Central memory CD4-positive, alpha-beta T cell (primary cell): ENCODE measurements around the gene TENT5A.
"Not testable (repeated sequence)": the region's sequence is repeated elsewhere in the genome, so short reads cannot be mapped to it uniquely, and the experiment has no call there.

Experiments used
- DNase-seq: peaks from one replicate; pipeline ENCODE4 v3.0.0; 2022

Gene TENT5A

DNA sequence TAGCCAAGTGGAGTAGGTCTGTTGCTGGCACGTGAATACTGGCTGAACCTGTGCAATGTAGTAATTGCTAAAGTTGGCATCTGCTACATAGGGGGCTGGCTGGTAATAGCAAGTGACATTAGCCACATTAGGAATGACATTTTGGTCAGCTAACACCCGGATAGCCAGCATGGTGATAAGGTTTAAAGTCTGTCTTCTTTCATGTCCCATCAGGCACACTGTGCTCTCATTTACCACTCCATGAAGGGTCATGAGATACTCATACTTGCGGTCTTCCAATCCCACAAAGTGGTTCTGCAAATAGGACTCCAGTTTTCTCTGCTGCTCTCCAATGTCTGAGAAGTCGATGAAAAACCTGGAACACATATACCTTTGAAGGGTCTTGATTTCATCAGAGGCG is 2.8 kb downstream of the TENT5A start:
- DNase-seq, result no peak

DNA sequence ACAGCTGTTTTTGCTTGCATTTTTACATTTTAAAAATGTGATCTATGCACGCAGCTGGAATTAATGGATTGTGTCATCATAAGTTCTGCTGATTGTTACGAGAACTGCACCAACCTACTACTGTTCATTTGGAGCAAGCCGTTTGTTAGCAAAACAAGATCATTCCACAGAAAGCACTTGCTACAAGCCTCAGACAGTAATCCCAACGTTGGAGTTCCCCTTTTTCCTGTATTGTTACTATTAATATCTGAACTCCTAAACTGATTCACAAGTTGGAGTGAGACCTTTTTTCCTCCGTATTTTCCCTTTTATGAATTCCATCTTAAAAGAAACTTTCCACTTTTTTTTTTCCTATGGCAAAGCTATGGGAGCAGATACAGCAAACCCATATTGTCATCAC is 3.5 kb downstream of the TENT5A start:
- no peak for DNase-seq

DNA sequence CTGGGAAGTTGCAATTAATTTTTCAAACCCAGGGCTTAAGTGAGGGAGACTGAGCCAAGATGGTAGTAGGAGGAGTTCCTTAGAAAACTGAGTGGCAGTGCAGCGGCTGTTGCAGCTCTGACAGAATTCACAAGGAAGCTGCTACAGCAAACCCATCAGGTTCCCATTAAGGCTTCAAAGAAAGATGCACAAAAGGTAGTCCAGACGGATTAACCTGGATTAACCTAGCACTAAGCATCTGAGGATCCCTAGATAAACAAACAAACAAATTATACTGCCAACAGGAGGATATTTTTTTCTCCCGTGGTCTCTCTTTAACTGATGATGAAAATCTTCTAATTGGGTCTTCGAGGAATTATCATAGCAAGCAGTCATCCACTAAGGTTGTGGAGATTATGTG is 5.2 kb downstream of the TENT5A start:
- DNase-seq, result no peak

DNA sequence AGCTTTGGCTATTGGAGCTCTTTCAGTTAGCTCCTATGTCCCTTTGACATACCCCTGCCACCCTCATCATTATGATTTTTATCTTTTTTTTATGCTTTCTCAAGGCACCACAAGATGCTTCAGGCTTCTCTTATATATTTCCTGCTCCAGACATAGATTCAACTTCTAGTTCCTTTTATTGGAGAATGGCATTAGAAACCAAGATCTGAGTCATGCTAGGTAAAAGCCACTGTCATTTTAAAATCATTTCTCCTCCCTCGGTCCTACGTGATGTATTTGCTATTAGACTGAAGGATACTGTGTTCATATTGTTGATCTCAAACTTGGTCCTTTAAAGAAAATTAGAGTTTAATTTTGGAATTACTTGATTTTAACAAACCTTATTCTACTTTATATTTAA is 8.3 kb downstream of the TENT5A start:
- no peak for DNase-seq

DNA sequence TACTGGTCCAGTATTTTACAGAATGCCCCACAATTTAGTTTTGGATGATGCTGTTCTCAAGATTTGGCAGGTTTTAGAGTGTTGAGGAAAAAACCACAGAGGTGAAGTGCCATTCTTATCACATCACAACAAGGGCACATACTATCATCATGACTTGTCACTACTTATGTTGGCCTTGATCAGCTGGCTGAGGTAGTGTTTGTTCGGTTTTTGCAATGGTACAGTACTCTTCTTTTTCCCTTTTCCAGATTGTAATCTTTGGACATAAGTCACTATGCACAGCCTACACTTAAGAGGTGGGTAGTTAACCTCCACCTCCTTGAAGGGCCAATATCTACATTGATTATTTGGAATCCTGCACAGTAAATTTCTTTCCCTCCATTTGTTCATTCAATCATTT is 8.8 kb downstream of the TENT5A start:
- DNase-seq, result no peak

DNA sequence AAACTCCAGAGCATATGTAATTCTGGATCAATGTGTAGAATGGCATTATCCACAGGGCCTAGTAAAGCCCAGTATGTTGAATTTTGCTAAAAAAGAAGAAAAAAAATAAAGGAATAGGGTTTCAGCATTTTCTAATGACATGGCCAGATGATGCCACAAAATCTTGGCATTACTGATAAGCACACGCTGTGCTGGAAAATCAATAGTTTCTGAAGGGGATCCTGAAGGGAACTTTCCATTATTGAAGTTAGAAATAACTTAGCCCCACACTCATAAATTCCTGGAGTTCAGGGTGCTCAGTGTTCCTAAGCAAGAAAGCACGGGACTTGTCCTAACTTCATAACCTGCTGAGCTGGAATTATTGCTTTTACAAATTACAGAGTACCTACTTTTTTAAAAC is 10.8 kb downstream of the TENT5A start:
- DNase-seq, result no peak

DNA sequence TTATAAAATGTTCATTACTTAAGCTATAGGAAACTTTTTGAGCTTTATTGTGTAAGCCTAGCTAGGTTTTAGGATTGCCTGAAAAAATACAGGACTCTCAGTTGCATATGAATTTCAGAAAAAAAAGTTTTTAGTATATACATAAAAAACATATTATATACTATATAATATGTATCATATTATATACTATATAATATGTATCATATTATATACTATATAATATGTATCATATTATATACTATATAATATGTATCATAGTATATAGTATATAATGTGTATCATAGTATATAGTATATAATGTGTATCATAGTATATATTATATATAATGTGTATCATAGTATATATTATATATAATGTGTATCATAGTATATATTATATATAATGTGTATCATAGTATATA is 11.9 kb downstream of the TENT5A start:
- not testable (repeated sequence) for DNase-seq

DNA sequence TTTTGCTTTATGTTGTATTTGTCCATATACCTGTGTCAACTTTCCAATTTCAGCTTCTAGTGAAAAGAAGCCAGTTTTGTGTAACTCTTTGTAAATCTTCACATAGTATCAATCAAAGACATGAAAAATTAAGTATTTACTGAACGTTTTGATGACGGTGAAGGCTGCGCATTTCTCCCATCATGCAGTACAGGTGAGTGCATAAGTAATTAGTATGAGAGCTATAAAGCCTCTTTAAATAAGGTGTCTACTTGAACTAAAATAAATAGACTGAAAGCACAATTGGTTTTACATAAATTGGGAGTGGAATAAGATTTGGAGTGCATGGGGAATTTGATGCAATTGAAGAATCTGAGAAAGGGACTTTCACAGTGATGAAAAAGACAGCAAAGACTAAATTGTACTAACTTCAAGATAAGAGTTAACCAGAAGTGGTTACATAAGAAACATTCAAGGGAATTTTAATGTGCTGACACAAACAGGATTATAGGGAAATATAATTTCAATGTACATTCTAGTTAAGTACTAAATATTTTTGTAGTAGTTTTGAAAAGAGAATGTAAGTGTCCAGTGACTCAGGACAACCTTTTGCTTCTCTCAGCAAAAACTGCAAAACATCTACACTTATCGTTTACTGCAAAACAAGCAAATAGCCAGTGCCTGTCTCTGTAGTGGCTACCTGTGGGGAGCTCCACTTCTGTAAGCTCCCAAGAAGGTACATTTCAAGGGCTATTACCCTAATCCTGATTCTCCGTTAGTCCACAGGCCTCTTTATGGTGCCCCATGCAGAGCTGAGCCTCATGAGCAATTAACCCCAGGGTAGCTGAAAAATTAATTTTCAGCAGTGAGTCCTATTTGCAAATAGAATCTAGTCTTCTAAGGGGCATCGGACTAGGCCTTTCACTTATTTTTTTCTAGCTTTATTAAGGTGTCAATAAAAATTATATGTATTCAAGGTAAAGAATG is 13.0 kb downstream of the TENT5A start:
- no peak for DNase-seq

DNA sequence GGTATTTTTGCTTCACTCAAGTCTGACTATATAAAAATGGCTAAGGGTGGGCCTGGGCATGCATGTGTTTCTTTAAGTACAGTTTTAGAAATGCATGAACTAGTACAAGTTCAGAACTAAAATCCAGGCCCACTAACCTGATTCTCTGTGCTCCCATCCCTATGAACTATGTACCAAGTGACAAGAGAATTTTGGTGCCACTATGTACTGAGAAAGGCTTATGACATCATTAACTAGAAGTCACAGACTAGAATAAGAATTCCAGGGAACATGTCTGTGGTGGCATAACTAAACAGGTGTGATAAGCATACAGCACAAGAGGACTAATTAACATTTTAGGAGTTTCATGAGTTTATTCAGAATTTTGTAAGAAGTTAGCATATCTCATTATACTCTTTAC is 16.1 kb downstream of the TENT5A start:
- no peak for DNase-seq

DNA sequence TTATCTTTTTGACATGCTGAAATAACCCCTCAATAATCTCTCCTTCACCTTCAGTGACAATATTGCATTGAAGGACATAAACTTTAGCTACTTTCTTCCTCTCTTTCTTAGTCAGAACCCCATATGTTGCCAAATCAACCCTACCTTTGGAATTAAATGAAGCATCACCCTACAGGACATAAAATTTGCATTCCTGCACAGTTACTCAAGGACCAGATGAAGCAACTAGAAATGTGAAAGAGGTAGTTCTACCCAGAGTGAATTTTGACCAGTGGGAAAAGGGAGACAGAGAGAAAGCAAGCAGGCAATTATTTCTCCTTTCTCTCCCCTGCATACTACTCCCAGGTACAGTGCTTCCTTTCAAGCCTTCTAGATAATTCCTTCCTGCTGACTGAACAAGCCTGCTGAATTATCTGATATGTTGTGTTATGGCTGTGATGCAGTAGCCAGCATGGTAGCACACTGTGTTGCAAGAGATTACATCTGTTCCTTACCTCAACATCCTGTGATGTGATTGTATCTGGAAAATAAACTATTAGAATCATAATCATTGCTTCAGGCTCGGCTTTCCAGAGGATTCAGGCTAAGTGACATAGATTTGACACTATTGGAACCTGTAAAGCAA is 16.6 kb downstream of the TENT5A start:
- DNase-seq, result no peak

DNA sequence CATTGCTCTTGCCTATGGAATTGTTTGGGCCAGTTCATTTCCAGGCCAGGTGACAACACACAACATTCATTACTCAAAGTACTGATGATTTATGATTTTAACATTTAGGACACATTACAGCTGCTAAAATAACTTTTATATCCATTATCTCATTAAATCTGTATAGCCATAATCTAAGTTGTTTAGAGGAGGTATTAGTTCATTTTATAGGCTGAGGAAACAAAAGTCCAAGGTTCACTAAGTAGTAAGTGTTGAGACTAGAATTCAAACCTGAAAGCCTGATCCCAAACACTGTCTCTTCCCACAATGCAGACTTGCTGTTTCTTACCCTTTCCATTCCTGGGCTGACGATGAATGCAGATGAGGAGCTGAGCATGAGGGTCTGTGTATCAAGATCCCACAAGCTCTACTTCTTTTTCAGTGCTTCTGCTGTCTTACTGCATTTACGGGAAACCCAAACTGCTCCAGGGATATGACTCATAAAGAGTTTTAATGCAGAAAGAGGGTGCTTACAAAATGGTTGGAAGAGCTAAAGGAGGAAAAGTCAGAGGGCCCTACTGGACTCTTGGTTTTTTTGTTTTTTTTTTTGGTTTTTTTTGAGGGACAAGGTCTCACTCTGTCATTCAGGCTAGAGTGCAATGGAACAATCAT is 17.9 kb downstream of the TENT5A start:
- no peak for DNase-seq

DNA sequence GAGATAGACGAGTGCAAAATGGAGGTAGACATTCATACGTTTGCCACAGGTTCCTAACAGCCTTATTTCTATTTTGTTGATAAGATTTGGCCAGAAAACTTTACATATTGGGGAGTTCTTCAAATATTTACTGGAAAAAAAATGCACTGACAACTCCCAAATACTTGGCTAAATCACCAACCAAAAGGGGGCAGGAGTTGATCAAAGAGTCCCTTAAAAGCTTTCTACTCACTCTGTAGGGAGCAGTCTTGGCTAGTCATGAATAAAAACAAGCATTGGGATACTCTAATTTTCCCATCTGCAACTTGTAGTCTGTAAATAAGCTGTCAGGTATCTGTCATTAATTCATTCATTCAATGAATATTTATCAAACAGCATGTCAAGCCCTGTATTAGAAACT is 18.4 kb downstream of the TENT5A start:
- no peak for DNase-seq

DNA sequence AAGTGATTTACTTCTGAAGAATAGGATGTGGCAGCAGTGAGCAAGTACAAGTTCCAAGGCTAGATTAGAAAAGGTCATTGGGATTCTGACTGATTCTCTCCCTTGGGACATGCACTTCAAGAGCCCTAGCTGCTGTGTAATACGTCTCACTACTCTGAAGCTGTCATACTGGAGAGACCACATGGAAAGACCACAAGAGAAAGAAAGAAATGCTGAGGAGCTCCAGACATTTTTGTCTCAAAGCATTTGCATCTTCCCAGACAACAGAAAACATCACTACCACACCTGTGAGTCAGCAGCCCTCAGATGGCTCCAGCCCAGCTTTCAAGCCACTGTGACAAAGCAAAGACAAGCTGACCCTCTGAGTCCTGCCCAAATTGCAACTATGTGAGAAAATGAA is 20.7 kb downstream of the TENT5A start:
- DNase-seq, result no peak

DNA sequence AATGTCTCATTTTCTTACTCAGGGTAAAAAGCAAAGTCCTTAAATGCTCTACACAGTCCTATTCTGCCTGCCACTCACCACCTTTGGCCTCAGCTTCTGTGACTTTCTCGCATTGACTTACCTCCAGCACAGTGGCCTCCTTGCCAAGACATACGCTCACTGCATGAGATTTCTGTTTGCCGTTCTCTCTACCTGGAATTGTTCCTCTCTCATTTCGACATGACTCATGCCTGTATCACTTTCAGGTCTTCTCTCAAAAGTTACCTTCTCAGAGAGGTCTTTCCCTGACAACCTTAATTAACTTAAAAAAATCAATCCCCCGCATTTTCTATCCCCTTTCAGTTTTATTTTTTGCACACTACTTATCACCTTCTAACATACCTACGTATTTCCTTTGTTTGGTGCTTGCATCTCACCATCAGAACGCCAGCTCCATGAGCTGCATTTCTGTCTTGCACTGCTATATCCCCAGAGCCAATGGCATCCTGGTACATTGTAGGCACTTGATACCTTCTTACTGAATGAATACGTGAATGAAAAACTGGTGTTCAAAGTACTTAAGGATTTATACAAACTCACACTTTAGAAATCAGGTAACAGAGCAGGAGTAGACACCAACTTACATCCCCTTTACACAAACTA is 24.5 kb downstream of the TENT5A start:
- DNase-seq, result no peak

DNA sequence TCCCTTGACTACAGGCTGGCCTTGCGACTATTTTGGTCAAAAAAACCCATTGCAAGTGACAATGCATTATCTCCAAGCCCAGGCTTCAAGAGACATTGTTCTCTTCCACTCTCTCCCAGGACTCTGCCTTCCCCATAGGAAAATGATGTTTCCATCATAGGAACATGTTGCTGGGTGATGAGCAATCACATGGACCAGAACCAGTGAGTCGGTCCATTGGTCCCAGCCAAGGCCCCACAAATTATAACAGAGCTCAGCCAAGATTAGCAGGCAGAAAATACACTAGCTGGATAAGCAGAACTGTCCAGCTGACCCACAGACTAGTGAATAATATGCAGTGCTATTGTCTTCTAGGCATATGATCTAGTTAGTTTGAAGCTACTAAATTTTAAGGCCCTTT is 27.4 kb downstream of the TENT5A start:
- DNase-seq, result no peak

DNA sequence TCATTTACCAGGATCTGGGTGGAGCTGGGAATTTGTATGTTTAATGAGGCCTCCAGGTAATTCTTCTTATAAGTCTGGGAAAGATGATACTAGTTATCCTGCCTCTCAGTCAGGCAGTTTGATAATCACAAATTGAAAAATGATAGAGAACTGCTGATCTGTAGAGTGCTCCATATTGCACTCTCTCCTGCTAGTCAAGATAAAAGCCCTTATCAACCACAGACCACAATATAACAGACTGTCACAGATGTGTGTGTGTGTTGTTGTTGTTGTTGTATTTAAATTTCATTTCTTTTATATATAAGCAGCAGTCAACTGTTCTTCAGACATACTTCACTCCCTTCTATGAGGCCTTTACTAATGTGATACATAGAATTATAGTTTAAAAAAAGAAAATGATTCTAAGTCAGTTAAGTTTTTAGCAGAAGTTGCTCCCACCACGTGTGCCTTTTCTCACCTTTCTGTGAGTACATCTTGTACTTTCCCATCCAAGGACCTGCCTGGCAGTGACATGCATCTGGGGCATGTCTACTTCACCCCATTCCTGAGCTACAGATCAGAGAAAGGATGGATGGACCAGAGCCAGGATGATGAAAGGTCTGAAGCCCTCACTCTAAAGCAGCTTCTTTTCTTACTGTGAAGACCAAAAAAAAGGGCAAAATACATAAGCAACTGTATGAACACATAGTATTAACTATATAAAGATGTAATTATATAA is 29.8 kb downstream of the TENT5A start:
- no peak for DNase-seq

DNA sequence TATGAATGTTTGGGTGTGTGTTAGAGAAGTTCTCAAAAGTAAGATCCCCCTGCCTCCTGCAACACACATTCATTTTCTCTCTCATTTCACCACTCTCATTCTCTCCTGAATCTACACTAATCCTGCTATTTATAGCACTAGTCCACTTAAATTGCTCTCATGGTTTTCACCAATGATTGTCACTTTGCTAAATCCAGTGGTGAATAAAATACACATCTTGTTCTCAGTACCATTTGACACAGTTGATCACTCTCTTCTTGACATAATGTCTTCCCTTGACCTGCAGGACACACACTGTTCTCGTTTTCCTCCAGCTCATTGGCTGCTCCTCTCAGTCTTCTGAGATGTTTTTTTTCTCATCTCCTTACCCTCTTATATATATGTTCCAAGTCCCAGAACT is 32.1 kb downstream of the TENT5A start:
- no peak for DNase-seq

DNA sequence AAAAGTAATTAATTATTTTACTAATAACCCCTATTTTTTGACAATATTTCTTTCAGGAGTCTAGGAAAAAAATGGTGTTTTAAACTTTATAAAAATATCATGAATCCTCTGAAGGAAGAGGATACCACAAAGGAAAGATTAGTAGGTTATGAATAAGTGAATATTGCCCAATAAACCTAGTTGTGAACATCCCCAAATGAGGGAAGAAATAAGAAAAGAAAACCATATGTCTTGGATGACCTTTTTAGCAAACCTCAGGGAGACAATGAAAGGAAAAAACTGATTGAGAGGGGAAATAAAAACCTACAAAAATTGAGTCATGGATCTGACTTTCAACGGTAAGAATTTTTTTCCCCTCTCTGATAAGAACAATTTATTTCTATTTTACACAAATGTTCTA is 34.4 kb downstream of the TENT5A start:
- no peak for DNase-seq

DNA sequence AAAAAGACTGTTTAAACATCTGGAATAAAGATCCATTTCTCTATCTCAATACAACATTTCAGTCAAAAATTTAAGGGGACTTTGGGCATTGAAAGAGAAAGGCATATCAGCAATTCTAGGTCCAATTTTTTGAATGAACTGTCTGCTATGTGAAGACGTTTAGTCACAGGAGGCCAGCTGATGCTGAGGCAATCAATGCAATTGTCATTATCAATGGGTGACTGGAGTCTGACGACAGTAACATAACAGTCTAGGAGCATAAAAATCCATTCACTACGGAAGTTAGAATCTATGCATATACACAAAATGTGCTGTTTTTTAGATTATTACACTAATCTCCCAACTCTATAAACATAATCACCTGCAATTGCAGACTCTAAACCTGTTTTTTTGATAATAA is 37.8 kb downstream of the TENT5A start:
- DNase-seq, result no peak

DNA sequence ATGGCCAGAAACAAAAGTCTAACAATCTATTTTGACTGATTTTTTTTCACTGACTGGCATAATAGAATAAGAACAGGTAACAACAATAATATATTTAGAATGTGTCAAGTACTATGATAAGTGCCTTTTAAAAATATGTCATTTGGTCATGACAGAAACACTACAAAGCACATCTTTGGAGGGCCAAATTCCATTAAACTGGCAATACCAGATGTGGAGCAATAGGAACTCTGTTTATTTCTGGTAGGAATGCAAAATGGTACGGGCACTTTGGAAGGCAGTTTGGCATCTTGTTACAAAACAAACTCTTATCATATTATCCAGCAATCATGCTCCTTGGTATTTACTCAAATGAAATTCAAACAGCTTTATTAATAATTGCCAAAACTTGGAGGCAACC is 39.3 kb downstream of the TENT5A start:
- no peak for DNase-seq

DNA sequence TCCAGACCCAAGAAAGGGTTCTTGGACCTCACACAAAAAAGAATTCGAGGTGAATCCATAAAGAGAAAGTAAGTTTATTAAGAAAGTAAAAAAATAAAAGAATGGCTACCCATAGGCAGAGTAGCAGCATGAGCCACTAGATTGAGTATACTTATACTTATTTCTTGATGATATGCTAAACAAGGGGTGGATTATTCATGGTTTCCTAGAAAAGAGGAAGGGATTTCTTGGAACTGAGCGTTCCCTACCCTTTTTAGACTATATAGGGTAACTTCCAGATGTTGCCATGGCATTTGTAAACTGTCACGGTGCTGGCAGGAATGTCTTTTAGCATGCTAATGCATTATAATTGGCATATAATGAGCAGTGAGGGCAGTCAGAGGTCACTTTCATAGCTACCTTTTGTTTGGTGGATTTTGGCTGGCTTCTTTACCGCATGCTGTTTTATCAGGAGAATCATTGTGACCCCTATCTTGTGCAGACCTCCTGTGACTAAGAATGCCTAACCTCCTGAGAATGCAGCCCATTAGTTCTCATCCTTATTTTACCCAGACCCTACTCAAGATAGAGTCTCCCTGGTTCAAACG is 44.3 kb downstream of the TENT5A start:
- no peak for DNase-seq

DNA sequence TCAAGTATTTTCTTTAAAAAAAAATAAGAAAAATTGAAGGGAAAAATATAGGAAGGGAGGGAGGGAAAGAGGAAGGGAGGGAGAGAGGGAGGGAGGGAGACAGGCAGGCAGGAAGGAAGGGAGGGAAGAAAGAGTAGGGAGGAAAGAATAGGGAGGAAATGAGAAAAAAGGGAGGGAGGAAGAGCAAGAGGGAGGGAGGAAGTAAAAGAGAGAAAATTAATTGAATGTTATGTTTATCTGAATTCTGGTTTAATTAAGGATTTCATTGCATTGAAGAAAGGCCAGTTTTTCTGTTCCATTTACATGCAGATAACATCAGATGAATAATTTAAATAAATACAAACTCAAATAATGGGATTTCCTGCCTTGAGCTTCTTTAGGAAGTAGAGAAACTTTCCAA is 47.8 kb downstream of the TENT5A start:
- DNase-seq, result no peak
